Astrocyte (in vitro differentiated cells and primary cell): Measurements from ENCODE around the gene SND1.

Source experiments
- EZH2 ChIP-seq: IDR thresholded peaks from 2 replicates; pipeline ENCODE4 v1.6.1; 2012; ENCODE audit warnings: mild to moderate bottlenecking, low read length, inconsistent platforms; ENCODE audit not compliant: insufficient read depth
- TF ChIP-seq, protein P1 (sequence below): IDR thresholded peaks from 2 replicates; pipeline ENCODE4 v1.5.1; 2011; ENCODE audit warnings: low read depth, mild to moderate bottlenecking, inconsistent platforms, low read length, moderate library complexity; ENCODE audit not compliant: insufficient read depth

DNA sequence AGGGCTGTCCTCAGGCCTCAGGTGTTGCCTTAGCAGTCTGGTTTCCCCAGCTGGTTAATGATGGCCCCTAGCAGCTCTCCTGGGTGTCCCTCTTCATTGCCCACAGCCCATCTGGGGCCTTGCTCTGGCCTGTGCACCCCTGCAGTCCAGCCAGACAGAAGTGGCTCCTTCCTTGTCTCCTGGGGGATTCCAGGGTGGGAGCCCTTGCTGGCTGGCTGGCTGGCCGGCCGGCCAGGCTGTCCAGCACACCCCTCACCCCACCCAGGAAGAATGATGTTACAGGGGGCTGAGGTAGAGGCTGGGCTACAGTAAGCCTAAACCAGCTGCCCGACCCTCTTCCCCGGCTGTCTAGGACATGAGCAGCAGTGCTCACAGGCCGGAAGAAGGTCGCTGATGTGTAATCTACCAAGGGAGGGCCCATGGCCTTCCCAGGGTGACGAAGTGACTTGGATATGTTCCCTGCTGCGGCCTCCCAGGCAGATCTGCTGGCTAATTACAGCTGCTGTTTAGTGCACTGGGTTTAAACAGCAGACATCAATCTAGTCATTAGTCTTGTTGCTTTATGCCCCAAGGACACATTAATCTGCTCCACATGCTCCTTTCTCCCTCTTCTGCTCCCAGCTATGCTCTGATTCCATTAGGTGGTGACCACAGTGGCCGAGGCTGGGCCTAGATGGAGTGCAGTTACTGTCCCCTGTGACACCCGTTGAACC is 433.1 kb downstream of the SND1 start:
- TF ChIP-seq, protein P1, sequence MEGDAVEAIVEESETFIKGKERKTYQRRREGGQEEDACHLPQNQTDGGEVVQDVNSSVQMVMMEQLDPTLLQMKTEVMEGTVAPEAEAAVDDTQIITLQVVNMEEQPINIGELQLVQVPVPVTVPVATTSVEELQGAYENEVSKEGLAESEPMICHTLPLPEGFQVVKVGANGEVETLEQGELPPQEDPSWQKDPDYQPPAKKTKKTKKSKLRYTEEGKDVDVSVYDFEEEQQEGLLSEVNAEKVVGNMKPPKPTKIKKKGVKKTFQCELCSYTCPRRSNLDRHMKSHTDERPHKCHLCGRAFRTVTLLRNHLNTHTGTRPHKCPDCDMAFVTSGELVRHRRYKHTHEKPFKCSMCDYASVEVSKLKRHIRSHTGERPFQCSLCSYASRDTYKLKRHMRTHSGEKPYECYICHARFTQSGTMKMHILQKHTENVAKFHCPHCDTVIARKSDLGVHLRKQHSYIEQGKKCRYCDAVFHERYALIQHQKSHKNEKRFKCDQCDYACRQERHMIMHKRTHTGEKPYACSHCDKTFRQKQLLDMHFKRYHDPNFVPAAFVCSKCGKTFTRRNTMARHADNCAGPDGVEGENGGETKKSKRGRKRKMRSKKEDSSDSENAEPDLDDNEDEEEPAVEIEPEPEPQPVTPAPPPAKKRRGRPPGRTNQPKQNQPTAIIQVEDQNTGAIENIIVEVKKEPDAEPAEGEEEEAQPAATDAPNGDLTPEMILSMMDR: no peak
- TF ChIP-seq EZH2: no peak
